H1 (cell line): ENCODE results near the gene NFIA. TPM values are rescaled to one million over a fixed set of nuclear protein-coding genes. Genes with fewer than 3 reads are reported as not detected.

Source experiments
- FOSL1 ChIP-seq: IDR thresholded peaks from 2 replicates; pipeline ENCODE4 v1.6.1; 2011; ENCODE audit warnings: mild to moderate bottlenecking, low read depth, low read length, moderate library complexity; ENCODE audit not compliant: insufficient read depth
- NANOG ChIP-seq: IDR thresholded peaks from 2 replicates; pipeline ENCODE4 v1.6.1; 2011; ENCODE audit warnings: low read length, low read depth, mild to moderate bottlenecking, inconsistent platforms; ENCODE audit not compliant: insufficient read depth, poor library complexity, severe bottlenecking
- SP2 ChIP-seq: IDR thresholded peaks from 2 replicates; pipeline ENCODE4 v1.6.1; 2012; ENCODE audit warnings: mild to moderate bottlenecking, low read length, inconsistent platforms
- polyA plus RNA-seq, 7 experiments: library from polyadenylated mRNA; depleted of rRNA in 3 of 7; stranded (reverse) in 5 of 7; unstranded in 2 of 7; fragments of >200 nt in 5 of 7; fragments of 200-250 nt in 2 of 7; gene quantifications; 1 replicate in 5 of 7; 2 replicates in 1 of 7; 4 replicates in 1 of 7; pipeline versions ENCODE4 v1.2.1 to v1.2.3, GENCODE V29; 2011 to 2013; ENCODE audit warnings: missing spikeins in 2 of 7, mixed read lengths in 2 of 7
- total RNA-seq: library from RNA; stranded (reverse); fragmentation: NEBNext Ultra II Directional; extraction: Animal tissue kit (Norgen Biotek cat#: 25700); gene quantifications from 2 replicates; pipeline ENCODE4 v1.2.1, GENCODE V29; 2021

The NFIA gene
- total and polyA plus RNA-seq, 2 of the 8 experiments (the other 6 are each of a cell fraction or from before 2014, with no cell fraction given) = 1.8 to 2.3 TPM

GRCh38 chr1:61182480-61182879 is 100.1 kb downstream of the NFIA start (continued):
- TF ChIP-seq SP2 (no peak), NANOG (no peak), FOSL1 (no peak)
